ENCODE measurements around the gene IL1R2.

IL1R2 gene

GRCh38 chr2:101974663-101975062 is 17.1 kb upstream of the IL1R2 start:
- no peak for DNase-seq (ENCODE audit: low read depth in 1 of 2, low spot score in 1 of 2)

- no peak for DNase-seq (ENCODE audit: low read depth in 1 of 2, low spot score in 1 of 2)
Measured at GRCh38 chr2:101975171-101975870, 16.4 kb upstream of the IL1R2 start.

GRCh38 chr2:101976891-101977290 is 14.9 kb upstream of the IL1R2 start:
- no peak for DNase-seq (ENCODE audit: low read depth in 1 of 2, low spot score in 1 of 2)

GRCh38 chr2:101980368-101980767 is 11.4 kb upstream of the IL1R2 start:
- DNase-seq (ENCODE audit: low read depth in 1 of 2, low spot score in 1 of 2) = no peak

GRCh38 chr2:101981066-101981465 is 10.7 kb upstream of the IL1R2 start:
- DNase-seq (ENCODE audit: low read depth in 1 of 2, low spot score in 1 of 2) = no peak

GRCh38 chr2:101981504-101981903 is 10.3 kb upstream of the IL1R2 start:
- no peak for DNase-seq (ENCODE audit: low read depth in 1 of 2, low spot score in 1 of 2)

- DNase-seq (ENCODE audit: low read depth in 1 of 2, low spot score in 1 of 2) = no peak
Measured at GRCh38 chr2:101982495-101983029, 9.2 kb upstream of the IL1R2 start.

GRCh38 chr2:101983486-101983885 is 8.3 kb upstream of the IL1R2 start:
- DNase-seq (ENCODE audit: low read depth in 1 of 2, low spot score in 1 of 2) = no peak

GRCh38 chr2:101983928-101984327 is 7.8 kb upstream of the IL1R2 start:
- DNase-seq (ENCODE audit: low read depth in 1 of 2, low spot score in 1 of 2) = no peak

GRCh38 chr2:101984656-101985055 is 7.1 kb upstream of the IL1R2 start:
- no peak for DNase-seq (ENCODE audit: low read depth in 1 of 2, low spot score in 1 of 2)

- no peak for DNase-seq (ENCODE audit: low read depth in 1 of 2, low spot score in 1 of 2)
Measured at GRCh38 chr2:101985101-101985792, 6.5 kb upstream of the IL1R2 start.

GRCh38 chr2:101985793-101986164 is 6.0 kb upstream of the IL1R2 start:
- DNase-seq (ENCODE audit: low read depth in 1 of 2, low spot score in 1 of 2) = no peak

- no peak for DNase-seq (ENCODE audit: low read depth in 1 of 2, low spot score in 1 of 2)
Measured at GRCh38 chr2:101986376-101986775, 5.4 kb upstream of the IL1R2 start.

GRCh38 chr2:101986804-101987740 is 4.7 kb upstream of the IL1R2 start:
- no peak for DNase-seq (ENCODE audit: low read depth in 1 of 2, low spot score in 1 of 2)

GRCh38 chr2:101987832-101988231 is 3.9 kb upstream of the IL1R2 start:
- DNase-seq (ENCODE audit: low read depth in 1 of 2, low spot score in 1 of 2) = no peak

- DNase-seq (ENCODE audit: low read depth in 1 of 2, low spot score in 1 of 2) = no peak
Measured at GRCh38 chr2:101988541-101988940, 3.2 kb upstream of the IL1R2 start.

GRCh38 chr2:101989740-101990460 is 1.9 kb upstream of the IL1R2 start:
- no peak for DNase-seq (ENCODE audit: low read depth in 1 of 2, low spot score in 1 of 2)

GRCh38 chr2:101993772-101994171 is 2.0 kb downstream of the IL1R2 start:
- no peak for DNase-seq (ENCODE audit: low read depth in 1 of 2, low spot score in 1 of 2)

GRCh38 chr2:101995019-101995418 is 3.3 kb downstream of the IL1R2 start:
- DNase-seq (ENCODE audit: low read depth in 1 of 2, low spot score in 1 of 2) = no peak

GRCh38 chr2:101995804-101996203 is 4.0 kb downstream of the IL1R2 start:
- no peak for DNase-seq (ENCODE audit: low read depth in 1 of 2, low spot score in 1 of 2)

- DNase-seq (ENCODE audit: low read depth in 1 of 2, low spot score in 1 of 2) = no peak
Measured at GRCh38 chr2:101998556-101998895, 6.8 kb downstream of the IL1R2 start.

Data from activated CD4-positive, alpha-beta T cell treated with anti-CD3 and anti-CD28 coated beads, Interleukin-2, amount 50 U/mL, for 24 hours (primary cell).